ENCODE results near the gene CCDC110. TPM values are rescaled to one million over a fixed set of nuclear protein-coding genes. Genes with fewer than 3 reads are reported as not detected.
A peak's percentile ranks its signal among the peaks of the same experiment; 100 is the strongest.

Gene CCDC110
- total and polyA plus RNA-seq, 2 experiments from 2014 or later: 3.1 TPM; not detected in 1

GRCh38 chr4:185405296-185405999, 66.1 kb downstream of the CCDC110 start:
- H3K4me1 ChIP-seq (ENCODE audit: low read depth): no peaks in the 10 kb centered on the region
- no peaks in the 10 kb centered on the region for H3K27me3 ChIP-seq
- H3K4me3 ChIP-seq: no peak overlapping the region
- H3K27ac ChIP-seq: no peak overlapping the region
- DNase-seq (ENCODE audit: low read depth in 1 of 2, low spot score in 1 of 2): no peak
- H3K36me3 ChIP-seq: peaks cover 15% of the 10 kb centered on the region
- H3K9me3 ChIP-seq (ENCODE audit: low read depth): no peaks in the 10 kb centered on the region
- TF ChIP-seq, protein P1, sequence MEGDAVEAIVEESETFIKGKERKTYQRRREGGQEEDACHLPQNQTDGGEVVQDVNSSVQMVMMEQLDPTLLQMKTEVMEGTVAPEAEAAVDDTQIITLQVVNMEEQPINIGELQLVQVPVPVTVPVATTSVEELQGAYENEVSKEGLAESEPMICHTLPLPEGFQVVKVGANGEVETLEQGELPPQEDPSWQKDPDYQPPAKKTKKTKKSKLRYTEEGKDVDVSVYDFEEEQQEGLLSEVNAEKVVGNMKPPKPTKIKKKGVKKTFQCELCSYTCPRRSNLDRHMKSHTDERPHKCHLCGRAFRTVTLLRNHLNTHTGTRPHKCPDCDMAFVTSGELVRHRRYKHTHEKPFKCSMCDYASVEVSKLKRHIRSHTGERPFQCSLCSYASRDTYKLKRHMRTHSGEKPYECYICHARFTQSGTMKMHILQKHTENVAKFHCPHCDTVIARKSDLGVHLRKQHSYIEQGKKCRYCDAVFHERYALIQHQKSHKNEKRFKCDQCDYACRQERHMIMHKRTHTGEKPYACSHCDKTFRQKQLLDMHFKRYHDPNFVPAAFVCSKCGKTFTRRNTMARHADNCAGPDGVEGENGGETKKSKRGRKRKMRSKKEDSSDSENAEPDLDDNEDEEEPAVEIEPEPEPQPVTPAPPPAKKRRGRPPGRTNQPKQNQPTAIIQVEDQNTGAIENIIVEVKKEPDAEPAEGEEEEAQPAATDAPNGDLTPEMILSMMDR (IDR thresholded peaks at IDR 0.05; ENCODE audit: low read depth, low read length): no peak

GRCh38 chr4:185404031-185404430, 67.5 kb downstream of the CCDC110 start:
- H3K4me1 ChIP-seq (ENCODE audit: low read depth): no peaks in the 10 kb centered on the region
- H3K36me3 ChIP-seq: peaks cover 25% of the 10 kb centered on the region
- H3K27ac ChIP-seq: no peak overlapping the region
- no peaks in the 10 kb centered on the region for H3K27me3 ChIP-seq
- no peaks in the 10 kb centered on the region for H3K9me3 ChIP-seq (ENCODE audit: low read depth)
- no peak overlapping the region for H3K4me3 ChIP-seq
- TF ChIP-seq, protein P1 (IDR thresholded peaks at IDR 0.05; ENCODE audit: low read depth, low read length): no peak
- DNase-seq (ENCODE audit: low read depth in 1 of 2, low spot score in 1 of 2): no peak

GRCh38 chr4:185399466-185399865, 72.1 kb downstream of the CCDC110 start:
- Histone ChIP-seq H3K27me3 (no peaks in the 10 kb centered on the region), H3K4me3 (no peak overlapping the region), H3K4me1 (ENCODE audit: low read depth) (peaks cover 14% of the 10 kb centered on the region), H3K9me3 (ENCODE audit: low read depth) (no peaks in the 10 kb centered on the region), H3K36me3 (peaks cover 29% of the 10 kb centered on the region), H3K27ac (no peak overlapping the region)
- DNase-seq (ENCODE audit: low read depth in 1 of 2, low spot score in 1 of 2): no peak
- TF ChIP-seq, protein P1 (IDR thresholded peaks at IDR 0.05; ENCODE audit: low read depth, low read length): no peak

GRCh38 chr4:185398618-185399017, 72.9 kb downstream of the CCDC110 start:
- Histone ChIP-seq H3K27ac (no peak overlapping the region), H3K4me1 (ENCODE audit: low read depth) (peaks cover 14% of the 10 kb centered on the region), H3K36me3 (peaks cover 29% of the 10 kb centered on the region), H3K27me3 (no peaks in the 10 kb centered on the region), H3K4me3 (no peak overlapping the region), H3K9me3 (ENCODE audit: low read depth) (no peaks in the 10 kb centered on the region)
- DNase-seq (ENCODE audit: low read depth in 1 of 2, low spot score in 1 of 2): no peak
- TF ChIP-seq, protein P1 (IDR thresholded peaks at IDR 0.05; ENCODE audit: low read depth, low read length): no peak

DNA sequence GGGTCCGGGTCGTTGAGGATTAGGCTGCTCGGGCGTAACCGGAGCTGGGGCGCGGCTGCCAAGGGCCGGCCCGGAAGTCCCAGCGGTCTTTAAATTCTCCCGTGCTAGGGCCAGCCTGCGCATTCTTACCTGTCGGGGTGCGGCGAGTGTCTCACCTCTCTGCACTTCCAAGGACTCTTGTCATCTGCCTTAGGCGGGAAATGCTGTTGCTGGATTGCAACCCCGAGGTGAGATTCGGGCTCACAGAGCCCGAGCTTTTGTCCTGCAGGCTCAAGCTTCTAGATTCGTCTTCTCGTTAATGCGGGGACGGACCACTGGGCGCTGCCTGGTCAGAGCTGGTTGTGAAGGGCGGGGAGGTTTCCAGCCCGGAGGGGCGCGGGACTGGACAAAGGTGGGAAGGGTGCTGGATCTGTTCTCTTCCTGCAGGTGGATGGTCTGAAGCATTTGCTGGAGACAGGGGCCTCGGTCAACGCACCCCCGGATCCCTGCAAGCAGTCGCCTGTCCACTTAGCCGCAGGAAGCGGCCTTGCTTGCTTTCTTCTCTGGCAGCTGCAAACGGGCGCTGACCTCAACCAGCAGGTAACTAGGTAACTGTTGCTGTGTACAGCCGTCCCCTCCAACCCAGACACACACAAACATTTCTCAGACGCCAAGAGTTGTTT, 74.7 kb downstream of the CCDC110 start, which contains the start of gene ANKRD37:
TSS of gene ANKRD37 (plus strand) at position 118 of the 662 bp plus-strand sequence. CDS start at position 201, 83 bp downstream.
- H3K27ac ChIP-seq: peak within 1 kb of the TSS; percentile 82
- no peaks in the 10 kb centered on the region for H3K9me3 ChIP-seq (ENCODE audit: low read depth)
- peaks cover 14% of the 10 kb centered on the region for H3K4me1 ChIP-seq (ENCODE audit: low read depth)
- TF ChIP-seq, protein P1 (IDR thresholded peaks at IDR 0.05; ENCODE audit: low read depth, low read length): no peak
- peak within 1 kb of the TSS; percentile 53 for H3K4me3 ChIP-seq
- H3K36me3 ChIP-seq: peaks cover 17% of the 10 kb centered on the region
- no peaks in the 10 kb centered on the region for H3K27me3 ChIP-seq
- DNase-seq (ENCODE audit: low read depth in 1 of 2, low spot score in 1 of 2): peak; percentile 41 to 61

All from cardiac muscle cell (in vitro differentiated cells and primary cell).